ENCODE measurements around the gene PLEKHA8. TPM values are rescaled to one million over a fixed set of nuclear protein-coding genes. Genes with fewer than 3 reads are reported as not detected.

PLEKHA8 gene
- total and polyA plus RNA-seq, 10 of the 15 experiments (the other 5 are each of a cell fraction or from before 2014, with no cell fraction given) = 1.1 to 13.2 (median 5.7) TPM

DNA sequence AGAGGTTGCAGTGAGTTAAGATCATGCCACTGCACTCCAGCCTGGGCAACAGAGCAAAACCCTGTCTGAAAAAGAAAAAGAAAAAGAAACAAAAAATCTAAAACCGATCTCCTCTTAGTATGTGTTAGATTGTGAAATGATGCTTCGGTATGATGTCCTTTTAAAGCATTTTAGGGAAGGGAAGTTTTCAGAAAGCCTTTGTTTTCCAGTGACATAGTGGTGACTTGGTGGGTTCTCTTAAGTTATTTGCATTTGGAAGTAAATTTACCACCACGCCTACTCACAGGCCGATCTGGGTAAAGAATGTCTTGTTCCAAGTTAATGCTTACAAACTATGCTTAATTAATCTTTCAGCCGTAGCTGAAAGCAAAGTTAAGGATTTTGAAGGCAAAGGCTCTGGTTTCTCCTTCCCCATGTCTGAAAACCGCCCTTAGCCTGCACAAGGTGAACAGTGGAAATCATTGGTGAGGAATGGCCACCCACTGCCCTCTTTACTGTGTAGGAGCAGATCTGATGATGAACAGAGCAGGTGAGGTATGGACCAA is 117.3 kb downstream of the PLEKHA8 start:
- WGBS (ENCODE audit: insufficient coverage, insufficient replicate concordance, low lambda C conversion rate, missing lambda C conversion rate) = 80% methylated on average over 6 of the region's 6 CpGs
- SMC1A ChIA-PET (ENCODE audit: uncharacterized antibody, unreplicated experiment) = interaction anchor here (1.3 kb wide), 1 partner anchor 19 kb away, joined by 3 read pairs; no protein-coding TSS in a partner anchor

More for the DNA sequence above, 117.3 kb downstream of the PLEKHA8 start:
- Histone ChIP-seq H3K27ac (ENCODE audit: control insufficient read depth, insufficient read depth) (no peak overlapping the region), H3K9ac (ENCODE audit: control insufficient read depth, insufficient read depth, low read length) (no peak overlapping the region), H3K79me2 (ENCODE audit: control insufficient read depth, insufficient read depth, low read length) (no peaks in the 10 kb centered on the region), H3K4me2 (ENCODE audit: control insufficient read depth, insufficient read depth) (no peak overlapping the region), H3K36me3 (ENCODE audit: control insufficient read depth in 2 of 2, insufficient read depth in 2 of 2, low read length in 1 of 2) (no peaks in the 10 kb centered on the region), H3K4me3 (no peak overlapping the region), H2AFZ (ENCODE audit: control insufficient read depth, low read depth, low read length) (no peak overlapping the region), H3K9me3 (replicated peaks; ENCODE audit: control insufficient read depth, insufficient read depth, low read length) (no peaks in the 10 kb centered on the region), H4K20me1 (ENCODE audit: control insufficient read depth, insufficient read depth) (no peaks in the 10 kb centered on the region), H3K27me3 (replicated peaks in 1 of 2; ENCODE audit: control insufficient read depth in 2 of 2, insufficient read depth in 2 of 2, low read length in 1 of 2) (no peaks in the 10 kb centered on the region), H3K4me1 (ENCODE audit: control insufficient read depth, insufficient read depth, low read length) (peaks cover 8% of the 10 kb centered on the region)
- ChIA-PET CTCF (interaction anchor here (1.1 to 2.4 kb wide), 3 partner anchors 14 to 19 kb away, joined by 3 to 8 read pairs (median 3); no protein-coding TSS in a partner anchor), RAD21 (ENCODE audit: unreplicated experiment) (no interaction called here), POLR2A (no interaction called here)
- in situ Hi-C loops (cut with MboI) (no loop called here), intact Hi-C loops (cut with micrococcal nuclease; ENCODE audit: unreplicated experiment) (no loop called here)
- no peak for ATAC-seq
- FAIRE-seq = no peak
- DNase-seq (ENCODE audit: low read depth, low spot score) = no peak
- BruUV-seq (replicated peaks) = no TSS peak
- TF ChIP-seq EED (IDR thresholded peaks at IDR 0.05; ENCODE audit: low read depth) = no peak
- no peak for TF ChIP-seq ATF7 (IDR thresholded peaks at IDR 0.05; ENCODE audit: low read depth)
- no peak for TF ChIP-seq STAT1 (conservative IDR thresholded peaks at IDR 0.05)
- TF ChIP-seq SREBF2 (IDR thresholded peaks at IDR 0.05; ENCODE audit: low read length) = no peak
- TF ChIP-seq SP1 (IDR thresholded peaks at IDR 0.05; ENCODE audit: low read depth, low read length) = no peak
- no peak for TF ChIP-seq CREB1 (IDR thresholded peaks at IDR 0.05; ENCODE audit: low read depth)
- no peak for TF ChIP-seq IKZF1 (conservative IDR thresholded peaks at IDR 0.05)
- no peak for TF ChIP-seq RB1 (IDR thresholded peaks at IDR 0.05; ENCODE audit: borderline replicate concordance)
- TF ChIP-seq, protein P1, sequence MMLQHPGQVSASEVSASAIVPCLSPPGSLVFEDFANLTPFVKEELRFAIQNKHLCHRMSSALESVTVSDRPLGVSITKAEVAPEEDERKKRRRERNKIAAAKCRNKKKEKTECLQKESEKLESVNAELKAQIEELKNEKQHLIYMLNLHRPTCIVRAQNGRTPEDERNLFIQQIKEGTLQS (IDR thresholded peaks at IDR 0.05; ENCODE audit: borderline replicate concordance, extremely low read depth, low read depth, low read length) = no peak
- TF ChIP-seq POLR2AphosphoS2 (IDR thresholded peaks at IDR 0.05; ENCODE audit: low read depth, low read length) = no peak
- no peak for TF ChIP-seq MYB (IDR thresholded peaks at IDR 0.05; ENCODE audit: borderline replicate concordance, low read depth, low read length)
- no peak for TF ChIP-seq NRF1 (conservative IDR thresholded peaks at IDR 0.05; ENCODE audit: low read depth, low read length)
- TF ChIP-seq ZSCAN29 (IDR thresholded peaks at IDR 0.05) = no peak
- no peak for TF ChIP-seq YBX1 (IDR thresholded peaks at IDR 0.05)
- no peak for TF ChIP-seq TCF12 (IDR thresholded peaks at IDR 0.05; ENCODE audit: low read depth, low read length)
- no peak for TF ChIP-seq CHD2 (IDR thresholded peaks at IDR 0.05; ENCODE audit: borderline replicate concordance, low read depth, low read length)
- TF ChIP-seq, protein P2, sequence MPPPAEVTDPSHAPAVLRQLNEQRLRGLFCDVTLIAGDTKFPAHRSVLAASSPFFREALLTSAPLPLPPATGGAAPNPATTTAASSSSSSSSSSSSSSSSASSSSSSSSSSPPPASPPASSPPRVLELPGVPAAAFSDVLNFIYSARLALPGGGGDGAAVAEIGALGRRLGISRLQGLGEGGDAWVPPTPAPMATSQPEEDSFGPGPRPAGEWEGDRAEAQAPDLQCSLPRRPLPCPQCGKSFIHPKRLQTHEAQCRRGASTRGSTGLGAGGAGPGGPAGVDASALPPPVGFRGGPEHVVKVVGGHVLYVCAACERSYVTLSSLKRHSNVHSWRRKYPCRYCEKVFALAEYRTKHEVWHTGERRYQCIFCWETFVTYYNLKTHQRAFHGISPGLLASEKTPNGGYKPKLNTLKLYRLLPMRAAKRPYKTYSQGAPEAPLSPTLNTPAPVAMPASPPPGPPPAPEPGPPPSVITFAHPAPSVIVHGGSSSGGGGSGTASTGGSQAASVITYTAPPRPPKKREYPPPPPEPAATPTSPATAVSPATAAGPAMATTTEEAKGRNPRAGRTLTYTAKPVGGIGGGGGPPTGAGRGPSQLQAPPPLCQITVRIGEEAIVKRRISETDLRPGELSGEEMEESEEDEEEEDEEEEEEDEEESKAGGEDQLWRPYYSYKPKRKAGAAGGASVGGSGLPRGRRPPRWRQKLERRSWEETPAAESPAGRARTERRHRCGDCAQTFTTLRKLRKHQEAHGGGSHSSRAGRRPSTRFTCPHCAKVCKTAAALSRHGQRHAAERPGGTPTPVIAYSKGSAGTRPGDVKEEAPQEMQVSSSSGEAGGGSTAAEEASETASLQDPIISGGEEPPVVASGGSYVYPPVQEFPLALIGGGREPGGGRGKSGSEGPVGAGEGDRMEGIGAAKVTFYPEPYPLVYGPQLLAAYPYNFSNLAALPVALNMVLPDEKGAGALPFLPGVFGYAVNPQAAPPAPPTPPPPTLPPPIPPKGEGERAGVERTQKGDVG (CRISPR knock-in tag; IDR thresholded peaks at IDR 0.05) = no peak
- TF ChIP-seq, protein P3, sequence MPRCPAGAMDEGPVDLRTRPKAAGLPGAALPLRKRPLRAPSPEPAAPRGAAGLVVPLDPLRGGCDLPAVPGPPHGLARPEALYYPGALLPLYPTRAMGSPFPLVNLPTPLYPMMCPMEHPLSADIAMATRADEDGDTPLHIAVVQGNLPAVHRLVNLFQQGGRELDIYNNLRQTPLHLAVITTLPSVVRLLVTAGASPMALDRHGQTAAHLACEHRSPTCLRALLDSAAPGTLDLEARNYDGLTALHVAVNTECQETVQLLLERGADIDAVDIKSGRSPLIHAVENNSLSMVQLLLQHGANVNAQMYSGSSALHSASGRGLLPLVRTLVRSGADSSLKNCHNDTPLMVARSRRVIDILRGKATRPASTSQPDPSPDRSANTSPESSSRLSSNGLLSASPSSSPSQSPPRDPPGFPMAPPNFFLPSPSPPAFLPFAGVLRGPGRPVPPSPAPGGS (IDR thresholded peaks at IDR 0.05; ENCODE audit: borderline replicate concordance, insufficient read depth, low read depth, low read length, poor library complexity, severe bottlenecking) = no peak
